Natural killer cell (primary cell): ENCODE results near the gene C10orf71. TPM values are rescaled to one million over a fixed set of nuclear protein-coding genes. Genes with fewer than 3 reads are reported as not detected.

Experiments used
- ATAC-seq, 3 donors: fragments of 150-1000 bp in 2 of 3; fragments of 200-7000 bp in 1 of 3; cut with Tn5 transposase; 1 replicate in 1 of 3; 2 replicates in 2 of 3; pipeline ENCODE4 v1.10.0; 2021; ENCODE audit warnings: mild to moderate bottlenecking in 2 of 3, moderate library complexity in 2 of 3
- DNase-seq, 2 donors: peaks; one replicate each; pipeline versions ENCODE4 v3.0.0 to v3.0.0-alpha.2; 2013 to 2021; ENCODE audit warnings: mixed read lengths in 1 of 2
- H3K27ac ChIP-seq: one replicate; pipeline ENCODE4 v1.5.1; 2013; ENCODE audit warnings: mild to moderate bottlenecking, low read length
- H3K27me3 ChIP-seq: one replicate; pipeline ENCODE4 v1.6.1; 2013; ENCODE audit warnings: low read length; ENCODE audit not compliant: control insufficient read depth, insufficient read depth
- H3K36me3 ChIP-seq: one replicate; pipeline ENCODE4 v1.6.1; 2013; ENCODE audit warnings: low read length; ENCODE audit not compliant: control insufficient read depth, insufficient read depth
- H3K4me1 ChIP-seq: one replicate; pipeline ENCODE4 v1.6.1; 2013; ENCODE audit warnings: low read length; ENCODE audit not compliant: control insufficient read depth, insufficient read depth
- H3K4me3 ChIP-seq: one replicate; pipeline ENCODE4 v1.5.1; 2013; ENCODE audit warnings: low read length
- H3K9me3 ChIP-seq: one replicate; pipeline ENCODE4 v1.6.1; 2013; ENCODE audit warnings: low read length; ENCODE audit not compliant: control insufficient read depth, insufficient read depth
- H3K27ac Mint-ChIP-seq, 2 donors: one replicate each; pipeline ENCODE4 v1.8.0; 2022; ENCODE audit warnings: mild to moderate bottlenecking in 2 of 2, mixed read lengths in 2 of 2, moderate library complexity in 1 of 2
- H3K27me3 Mint-ChIP-seq, 2 donors: one replicate each; pipeline ENCODE4 v1.8.0; 2022; ENCODE audit warnings: low read depth in 2 of 2, mixed read lengths in 2 of 2
- H3K36me3 Mint-ChIP-seq: one replicate; pipeline ENCODE4 v1.8.0; 2022; ENCODE audit warnings: mixed read lengths
- H3K4me1 Mint-ChIP-seq, 2 donors: one replicate each; pipeline ENCODE4 v1.8.0; 2022; ENCODE audit warnings: mixed read lengths in 2 of 2
- H3K4me3 Mint-ChIP-seq: one replicate; pipeline ENCODE4 v1.8.0; 2022; ENCODE audit warnings: mild to moderate bottlenecking, moderate library complexity, mixed read lengths
- H3K9me3 Mint-ChIP-seq, 2 donors: one replicate each; pipeline ENCODE4 v1.8.0; 2022; ENCODE audit warnings: mixed read lengths in 2 of 2
- WGBS: methylation state at CpG from one replicate; pipeline ENCODE4 v1.1.7; 2013; ENCODE audit warnings: missing lambda C conversion rate; ENCODE audit not compliant: insufficient coverage; 5-methylcytosine and 5-hydroxymethylcytosine counted together
- intact Hi-C: fragments of 100-400 bp; cut with micrococcal nuclease; formaldehyde crosslinking; loops from one replicate; pipeline ENCODE4 v1.14.2; 2022
- total RNA-seq, 4 donors: library from RNA; stranded (reverse); fragments of 120-200 nt in 1 of 4; gene quantifications; one replicate each; pipeline versions ENCODE4 v1.2.3 to v1.2.4, GENCODE V29; 2013 to 2022
- TF ChIP-seq, protein P1 (sequence below): fragments of 200-600 bp; IDR thresholded peaks from one replicate; pipeline ENCODE4 v1.8.0; 2022; ENCODE audit warnings: antibody characterized with exemption

The C10orf71 gene
- total RNA-seq, 3 donors from 2014 or later (not counting 1 experiment from before 2014, with no cell fraction given) = not detected

DNA sequence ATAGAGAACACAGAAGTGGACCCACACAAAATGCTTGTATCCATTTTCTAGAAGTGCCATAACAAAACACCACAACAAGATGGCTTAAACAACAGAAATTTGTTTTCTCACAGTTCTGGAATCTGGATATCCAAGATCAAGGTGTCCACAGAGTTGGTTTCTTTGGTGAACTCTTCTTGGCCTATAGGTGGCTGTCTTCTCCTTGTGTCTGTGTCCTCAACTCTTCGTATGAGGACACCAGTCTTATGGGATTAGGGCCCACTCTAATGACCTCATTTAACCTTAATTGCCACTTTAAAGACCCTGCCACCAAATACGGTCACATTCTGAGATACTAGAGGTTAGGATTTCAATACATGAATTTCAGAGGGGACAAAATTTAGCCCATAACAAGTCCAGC is 30.8 kb upstream of the C10orf71 start:
- H3K27me3 ChIP-seq = no peaks in the 10 kb centered on the region
- no peaks in the 10 kb centered on the region for H3K36me3 ChIP-seq
- peaks cover 36% of the 10 kb centered on the region for H3K4me1 ChIP-seq
- H3K4me1 Mint-ChIP-seq = peaks cover 44 to 50% of the 10 kb centered on the region in 2 donors
- 73% methylated on average over 1 of the region's 2 CpGs for WGBS
- intact Hi-C loops = no loop called here
- peaks cover 27% of the 10 kb centered on the region for H3K36me3 Mint-ChIP-seq
- H3K27ac Mint-ChIP-seq = no peak overlapping the region
- H3K27ac ChIP-seq = no peak overlapping the region
- no peak overlapping the region for H3K4me3 Mint-ChIP-seq
- H3K9me3 Mint-ChIP-seq = peaks cover 6 to 18% of the 10 kb centered on the region in 2 donors
- no peak for ATAC-seq
- no peak for DNase-seq
- no peaks in the 10 kb centered on the region for H3K9me3 ChIP-seq
- H3K4me3 ChIP-seq = no peak overlapping the region
- H3K27me3 Mint-ChIP-seq = no peaks in the 10 kb centered on the region
- TF ChIP-seq, protein P1, sequence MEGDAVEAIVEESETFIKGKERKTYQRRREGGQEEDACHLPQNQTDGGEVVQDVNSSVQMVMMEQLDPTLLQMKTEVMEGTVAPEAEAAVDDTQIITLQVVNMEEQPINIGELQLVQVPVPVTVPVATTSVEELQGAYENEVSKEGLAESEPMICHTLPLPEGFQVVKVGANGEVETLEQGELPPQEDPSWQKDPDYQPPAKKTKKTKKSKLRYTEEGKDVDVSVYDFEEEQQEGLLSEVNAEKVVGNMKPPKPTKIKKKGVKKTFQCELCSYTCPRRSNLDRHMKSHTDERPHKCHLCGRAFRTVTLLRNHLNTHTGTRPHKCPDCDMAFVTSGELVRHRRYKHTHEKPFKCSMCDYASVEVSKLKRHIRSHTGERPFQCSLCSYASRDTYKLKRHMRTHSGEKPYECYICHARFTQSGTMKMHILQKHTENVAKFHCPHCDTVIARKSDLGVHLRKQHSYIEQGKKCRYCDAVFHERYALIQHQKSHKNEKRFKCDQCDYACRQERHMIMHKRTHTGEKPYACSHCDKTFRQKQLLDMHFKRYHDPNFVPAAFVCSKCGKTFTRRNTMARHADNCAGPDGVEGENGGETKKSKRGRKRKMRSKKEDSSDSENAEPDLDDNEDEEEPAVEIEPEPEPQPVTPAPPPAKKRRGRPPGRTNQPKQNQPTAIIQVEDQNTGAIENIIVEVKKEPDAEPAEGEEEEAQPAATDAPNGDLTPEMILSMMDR = no peak

DNA sequence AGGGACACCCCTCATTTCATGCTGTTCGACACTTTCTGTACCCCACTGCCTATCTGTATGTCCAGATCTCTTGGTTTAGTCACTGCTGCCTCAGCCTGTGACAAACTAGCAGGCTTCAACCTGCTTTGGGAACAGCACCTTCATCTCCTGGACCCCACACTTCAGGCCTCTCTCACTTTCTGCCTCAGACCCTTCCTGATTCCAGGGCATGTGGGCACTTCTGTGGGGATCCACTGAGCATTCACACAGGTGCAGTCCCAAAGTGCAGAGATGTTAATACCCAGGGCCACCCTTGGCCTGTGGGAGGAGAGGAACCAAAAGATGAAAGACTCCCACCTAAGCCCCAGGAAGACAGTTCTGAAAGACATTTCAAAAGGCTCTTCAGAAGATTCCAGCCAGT is 29.4 kb upstream of the C10orf71 start:
- Mint-ChIP-seq H3K27ac (no peak overlapping the region), H3K9me3 (peaks cover 6 to 18% of the 10 kb centered on the region in 2 donors)
- WGBS = 96% methylated on average over 1 of the region's 1 CpG

DNA sequence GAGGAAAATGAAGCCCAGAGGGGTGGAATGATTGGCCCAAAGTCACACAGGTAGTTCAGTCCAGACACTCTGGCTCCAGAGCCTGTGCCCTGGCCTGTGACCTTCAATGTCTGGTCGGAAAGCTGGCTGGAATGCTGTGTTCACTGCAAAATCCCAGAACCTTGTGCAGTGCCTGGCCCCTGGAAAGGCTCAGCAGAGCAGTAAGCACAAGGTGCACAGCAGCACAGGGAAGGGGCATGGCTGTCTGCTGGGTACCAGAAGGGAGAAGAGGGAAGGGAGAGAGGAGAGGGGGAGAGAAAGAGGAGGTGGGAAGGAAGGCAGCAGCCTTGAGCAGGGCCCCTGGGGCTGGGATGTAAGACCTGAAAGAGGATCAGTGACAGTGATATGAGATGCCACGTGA is 28.4 kb upstream of the C10orf71 start:
- peaks cover 18% of the 10 kb centered on the region for H3K36me3 Mint-ChIP-seq
- Histone ChIP-seq H3K9me3 (no peaks in the 10 kb centered on the region), H3K27me3 (no peaks in the 10 kb centered on the region), H3K27ac (no peak overlapping the region), H3K4me3 (no peak overlapping the region), H3K36me3 (no peaks in the 10 kb centered on the region), H3K4me1 (peaks cover 34% of the 10 kb centered on the region)
- intact Hi-C loops = loop anchor here (5.0 kb wide), 1 partner anchor 83 kb away; the partner anchor contains the start of gene TMEM273
- WGBS = 70% methylated on average over 2 of the region's 2 CpGs
- ATAC-seq (no peak), DNase-seq (no peak)
- H3K4me3 Mint-ChIP-seq = no peak overlapping the region
- H3K27me3 Mint-ChIP-seq = no peaks in the 10 kb centered on the region
- H3K4me1 Mint-ChIP-seq = peaks cover 30 to 35% of the 10 kb centered on the region in 2 donors
- peaks cover 2 to 10% of the 10 kb centered on the region in 2 donors for H3K9me3 Mint-ChIP-seq
- TF ChIP-seq, protein P1 = no peak
- H3K27ac Mint-ChIP-seq = peak overlapping the region in 1 of 2 donors; percentile 93

More for the DNA sequence above, 29.4 kb upstream of the C10orf71 start:
- TF ChIP-seq, protein P1 = no peak
- Mint-ChIP-seq H3K36me3 (peaks cover 27% of the 10 kb centered on the region), H3K4me3 (no peak overlapping the region), H3K27me3 (no peaks in the 10 kb centered on the region), H3K4me1 (peaks cover 40 to 44% of the 10 kb centered on the region in 2 donors)
- intact Hi-C loops = no loop called here
- ATAC-seq = no peak
- peaks cover 37% of the 10 kb centered on the region for H3K4me1 ChIP-seq
- H3K4me3 ChIP-seq = no peak overlapping the region
- DNase-seq = no peak
- no peaks in the 10 kb centered on the region for H3K9me3 ChIP-seq
- no peaks in the 10 kb centered on the region for H3K36me3 ChIP-seq
- H3K27me3 ChIP-seq = no peaks in the 10 kb centered on the region
- no peak overlapping the region for H3K27ac ChIP-seq

DNA sequence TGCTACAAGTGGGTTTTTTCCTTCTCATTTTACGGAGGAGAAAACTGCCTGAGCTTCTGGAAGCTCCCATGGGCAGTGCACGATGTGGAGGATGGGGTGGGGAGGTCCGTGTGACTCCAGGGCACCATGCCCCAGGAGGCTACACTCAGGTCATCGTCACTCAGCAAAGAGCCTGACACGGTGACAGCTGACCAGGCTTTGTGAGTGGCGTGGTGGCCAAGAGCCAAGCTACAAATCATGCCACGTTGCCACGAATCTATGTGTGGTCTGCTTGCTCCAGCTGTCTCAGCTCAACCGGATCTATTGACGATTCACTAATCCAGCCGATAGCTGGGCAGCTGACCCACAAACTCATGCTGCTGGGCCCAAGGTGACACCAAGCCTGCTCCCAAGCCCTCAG is 27.6 kb upstream of the C10orf71 start:
- H3K4me1 ChIP-seq = peaks cover 34% of the 10 kb centered on the region
- no peak for ATAC-seq
- H3K27me3 Mint-ChIP-seq = no peaks in the 10 kb centered on the region
- H3K36me3 Mint-ChIP-seq = peaks cover 11% of the 10 kb centered on the region
- WGBS = 86% methylated on average over 10 of the region's 11 CpGs
- no peaks in the 10 kb centered on the region for H3K36me3 ChIP-seq
- H3K9me3 Mint-ChIP-seq = peaks cover 0 to 3% of the 10 kb centered on the region in 2 donors
- H3K4me3 Mint-ChIP-seq = no peak overlapping the region
- DNase-seq = no peak
- H3K4me3 ChIP-seq = no peak overlapping the region
- intact Hi-C loops = loop anchor here (5.0 kb wide), 1 partner anchor 84 kb away; the partner anchor contains the start of gene TMEM273
- TF ChIP-seq, protein P1 = no peak
- no peak overlapping the region for H3K27ac ChIP-seq
- no peaks in the 10 kb centered on the region for H3K9me3 ChIP-seq
- no peaks in the 10 kb centered on the region for H3K27me3 ChIP-seq
- peak overlapping the region; percentile 93 for H3K27ac Mint-ChIP-seq
- peaks cover 23 to 35% of the 10 kb centered on the region in 2 donors for H3K4me1 Mint-ChIP-seq
